ENCODE measurements around the gene KIFAP3.
"Not testable (repeated sequence)": the region's sequence is repeated elsewhere in the genome, so short reads cannot be mapped to it uniquely, and the experiment has no call there.

GRCh38 chr1:169918220-169918619 is 156.3 kb downstream of the KIFAP3 start:
- not testable (repeated sequence) for TF ChIP-seq CTCF (IDR thresholded peaks at IDR 0.05; ENCODE audit: low read depth, low read length, poor library complexity, severe bottlenecking); EZH2phosphoT487 (IDR thresholded peaks at IDR 0.05; ENCODE audit: borderline replicate concordance, low read length)
